ENCODE data around the gene CYP24A1. TPM values are rescaled to one million over a fixed set of nuclear protein-coding genes. Genes with fewer than 3 reads are reported as not detected.

The CYP24A1 gene
- total RNA-seq, 1 donor from 2014 or later = not detected

GRCh38 chr20:54160065-54161007, 13.4 kb downstream of the CYP24A1 start:
- Mint-ChIP-seq H3K27ac (no peak overlapping the region), H3K4me3 (no peak overlapping the region), H3K27me3 (peaks cover 3% of the 10 kb centered on the region), H3K36me3 (ENCODE audit: low read depth) (no peaks in the 10 kb centered on the region), H3K9me3 (no peaks in the 10 kb centered on the region), H3K4me1 (no peaks in the 10 kb centered on the region)
- CTCF ChIA-PET = no interaction called here
- no peak for TF ChIP-seq CTCF (IDR thresholded peaks at IDR 0.05)
- intact Hi-C loops (cut with micrococcal nuclease) = no loop called here
- DNase-seq (no peak), ATAC-seq (ENCODE audit: low read depth) (no peak)
- POLR2A ChIA-PET = no interaction called here

- no peak overlapping the region for H3K27ac Mint-ChIP-seq
- H3K9me3 Mint-ChIP-seq = no peaks in the 10 kb centered on the region
- H3K27me3 Mint-ChIP-seq = peaks cover 3% of the 10 kb centered on the region
- intact Hi-C loops (cut with micrococcal nuclease) = no loop called here
- ChIA-PET POLR2A (interaction anchor here (0.6 kb wide), 1 partner anchor 34 kb away, joined by 4 read pairs; no protein-coding TSS in a partner anchor), CTCF (no interaction called here)
- no peak for DNase-seq
- no peaks in the 10 kb centered on the region for H3K4me1 Mint-ChIP-seq
- no peak for TF ChIP-seq CTCF (IDR thresholded peaks at IDR 0.05)
- ATAC-seq (ENCODE audit: low read depth) = no peak
- H3K36me3 Mint-ChIP-seq (ENCODE audit: low read depth) = no peaks in the 10 kb centered on the region
- no peak overlapping the region for H3K4me3 Mint-ChIP-seq
Observed at GRCh38 chr20:54158856-54159418, 14.8 kb downstream of the CYP24A1 start.

- H3K27ac Mint-ChIP-seq = no peak overlapping the region
- intact Hi-C loops (cut with micrococcal nuclease) = no loop called here
- CTCF ChIA-PET = no interaction called here
- POLR2A ChIA-PET = no interaction called here
- H3K9me3 Mint-ChIP-seq = no peaks in the 10 kb centered on the region
- no peaks in the 10 kb centered on the region for H3K36me3 Mint-ChIP-seq (ENCODE audit: low read depth)
- DNase-seq (no peak), ATAC-seq (ENCODE audit: low read depth) (no peak)
- H3K27me3 Mint-ChIP-seq = peaks cover 3% of the 10 kb centered on the region
- no peaks in the 10 kb centered on the region for H3K4me1 Mint-ChIP-seq
- TF ChIP-seq CTCF (IDR thresholded peaks at IDR 0.05) = no peak
- no peak overlapping the region for H3K4me3 Mint-ChIP-seq
Observed at GRCh38 chr20:54158226-54158625, 15.6 kb downstream of the CYP24A1 start.

GRCh38 chr20:54156981-54157835, 16.6 kb downstream of the CYP24A1 start:
- no peaks in the 10 kb centered on the region for H3K36me3 Mint-ChIP-seq (ENCODE audit: low read depth)
- no peaks in the 10 kb centered on the region for H3K9me3 Mint-ChIP-seq
- H3K27me3 Mint-ChIP-seq = peaks cover 3% of the 10 kb centered on the region
- no peak for TF ChIP-seq CTCF (IDR thresholded peaks at IDR 0.05)
- no peak for ATAC-seq (ENCODE audit: low read depth)
- intact Hi-C loops (cut with micrococcal nuclease) = no loop called here
- no peak overlapping the region for H3K27ac Mint-ChIP-seq
- CTCF ChIA-PET = no interaction called here
- H3K4me1 Mint-ChIP-seq = no peaks in the 10 kb centered on the region
- no peak overlapping the region for H3K4me3 Mint-ChIP-seq
- DNase-seq = no peak
- POLR2A ChIA-PET = no interaction called here

- ChIA-PET POLR2A (no interaction called here), CTCF (no interaction called here)
- Mint-ChIP-seq H3K4me3 (no peak overlapping the region), H3K4me1 (no peaks in the 10 kb centered on the region), H3K27me3 (peaks cover 3% of the 10 kb centered on the region), H3K9me3 (no peaks in the 10 kb centered on the region), H3K27ac (no peak overlapping the region), H3K36me3 (ENCODE audit: low read depth) (no peaks in the 10 kb centered on the region)
- no peak for TF ChIP-seq CTCF (IDR thresholded peaks at IDR 0.05)
- intact Hi-C loops (cut with micrococcal nuclease) = no loop called here
- DNase-seq (no peak), ATAC-seq (ENCODE audit: low read depth) (no peak)
Observed at GRCh38 chr20:54156522-54156921, 17.3 kb downstream of the CYP24A1 start.

Data from activated B cell treated with CpG ODN at 0.5 μM for 24 hours (primary cell).